HCT116 (cell line): ENCODE measurements around the gene ACOXL. TPM values are rescaled to one million over a fixed set of nuclear protein-coding genes. Genes with fewer than 3 reads are reported as not detected.

ENCODE experiments used
- ATAC-seq: fragments of 200-7000 bp; cut with Tn5 transposase; 2 replicates; pipeline ENCODE4 v1.9.1; 2020; ENCODE audit warnings: mild to moderate bottlenecking, moderate library complexity
- BruUV-seq: library from RNA; stranded (reverse); fragments of 400-500 nt; replicated peaks from 2 replicates; lab custom pipeline; 2021; lab: Mats Ljungman, UMichigan
- CTCF ChIA-PET: fragments of 300-600 bp; sonication (Branson Sonifier 250); formaldehyde crosslinking; loops from one replicate; lab custom pipeline; 2021; ENCODE audit warnings: antibody characterized with exemption; lab: Charles Lee
- POLR2A ChIA-PET: fragments of 300-600, 350-600 bp; sonication (Branson Sonifier 250); formaldehyde crosslinking; loops from one replicate; lab custom pipeline; 2021; ENCODE audit warnings: antibody characterized with exemption; lab: Charles Lee
- RAD21 ChIA-PET, 2 experiments: fragments of 300-600 bp; sonication (Branson Sonifier 250); formaldehyde crosslinking; loops; one replicate each; lab custom pipeline; 2023; ENCODE audit warnings: low total read pairs in 2 of 2; ENCODE audit not compliant: uncharacterized antibody in 2 of 2, unreplicated experiment in 2 of 2, low non-redundant PET in 1 of 2; lab: Charles Lee
- DNase-seq: peaks from one replicate; pipeline ENCODE4 v3.0.0-alpha.2; 2010; ENCODE audit warnings: low read depth, low spot score
- H2AFZ ChIP-seq: fragments of 200-600 bp; shearing (Covaris generic), sonication (generic); 2 replicates; pipeline ENCODE4 v1.6.1; 2017; ENCODE audit warnings: low read depth, mixed run types, mixed read lengths, antibody characterized with exemption, low read length; ENCODE audit not compliant: poor library complexity, severe bottlenecking
- H3K27ac ChIP-seq: 2 replicates; pipeline ENCODE4 v1.5.1; 2012; ENCODE audit warnings: low read depth, low read length
- H3K27me3 ChIP-seq: fragments of 200-600 bp; sonication (generic); 2 replicates; pipeline ENCODE4 v1.6.1; 2016; ENCODE audit warnings: mixed run types, low read length, mixed read lengths; ENCODE audit not compliant: insufficient read depth
- H3K36me3 ChIP-seq, 2 experiments: fragments of 200-500 bp in 1 of 2; fragments of 200-600 bp in 1 of 2; sonication (Bioruptor generic) in 1 of 2; sonication (generic) in 1 of 2; 2 replicates each; pipeline versions ENCODE4 v1.5.1 to v1.6.1; 2014 to 2016; ENCODE audit warnings: low read length in 2 of 2, inconsistent platforms in 1 of 2, mixed read lengths in 1 of 2, mixed run types in 1 of 2; ENCODE audit not compliant: insufficient read depth in 2 of 2, control insufficient read depth in 1 of 2
- H3K4me1 ChIP-seq, 2 experiments: fragments of 200-600 bp in 1 of 2; sonication (generic) in 1 of 2; 2 replicates each; pipeline versions ENCODE4 v1.5.1 to v1.6.1; 2012 to 2017; ENCODE audit warnings: low read length in 2 of 2, inconsistent platforms in 1 of 2, mild to moderate bottlenecking in 1 of 2, mixed read lengths in 1 of 2, mixed run types in 1 of 2, moderate library complexity in 1 of 2; ENCODE audit not compliant: insufficient read depth in 2 of 2, control insufficient read depth in 1 of 2
- H3K4me2 ChIP-seq: fragments of 200-600 bp; sonication (generic); 2 replicates; pipeline ENCODE4 v1.6.1; 2017; ENCODE audit warnings: mixed run types, low read length, mixed read lengths
- H3K4me3 ChIP-seq, 2 experiments: fragments of 200-600 bp in 1 of 2; sonication (generic) in 1 of 2; replicated peaks in 1 of 2; 2 replicates each; pipeline ENCODE4 v1.5.1; 2011 to 2016; ENCODE audit warnings: low read length in 2 of 2, control low read depth in 1 of 2, low read depth in 1 of 2, mild to moderate bottlenecking in 1 of 2, mixed read lengths in 1 of 2, mixed run types in 1 of 2
- H3K79me2 ChIP-seq: fragments of 200-600 bp; sonication (generic); 2 replicates; pipeline ENCODE4 v1.6.1; 2017; ENCODE audit warnings: mild to moderate bottlenecking, mixed run types, low read length, moderate library complexity, mixed read lengths; ENCODE audit not compliant: insufficient read depth
- H3K9ac ChIP-seq: fragments of 200-600 bp; sonication (generic); 2 replicates; pipeline ENCODE4 v1.6.1; 2016; ENCODE audit warnings: low read length, mixed read lengths
- H3K9me2 ChIP-seq: fragments of 200-600 bp; sonication (generic), shearing (Covaris generic); 2 replicates; pipeline ENCODE4 v1.6.1; 2017; ENCODE audit warnings: mixed run types, mild to moderate bottlenecking, moderate library complexity; ENCODE audit not compliant: insufficient read depth
- H3K9me3 ChIP-seq, 2 experiments: fragments of 200-500 bp in 1 of 2; fragments of 200-600 bp in 1 of 2; sonication (Bioruptor generic) in 1 of 2; sonication (generic) in 1 of 2; 2 replicates each; pipeline ENCODE4 v1.6.1; 2014 to 2017; ENCODE audit warnings: low read length in 2 of 2, mixed read lengths in 2 of 2, inconsistent platforms in 1 of 2, low read depth in 1 of 2, mild to moderate bottlenecking in 1 of 2, mixed run types in 1 of 2, moderate library complexity in 1 of 2; ENCODE audit not compliant: control insufficient read depth in 1 of 2, insufficient read depth in 1 of 2
- H4K20me1 ChIP-seq: fragments of 200-600 bp; sonication (generic), shearing (Covaris generic); 2 replicates; pipeline ENCODE4 v1.6.1; 2017; ENCODE audit warnings: mixed run types, mild to moderate bottlenecking, moderate library complexity; ENCODE audit not compliant: insufficient read depth
- FOSL1 ChIP-seq: IDR thresholded peaks from 2 replicates; pipeline ENCODE4 v1.6.1; 2012; ENCODE audit warnings: low read depth
- JUND ChIP-seq: IDR thresholded peaks from 2 replicates; pipeline ENCODE4 v1.6.1; 2012
- POLR2A ChIP-seq: IDR thresholded peaks from 2 replicates; pipeline ENCODE4 v1.7.0; 2011; ENCODE audit warnings: borderline replicate concordance; ENCODE audit not compliant: insufficient read depth, insufficient read length; ENCODE audit errors: extremely low read depth
- POLR2AphosphoS5 ChIP-seq: IDR thresholded peaks from 2 replicates; pipeline ENCODE4 v1.6.1; 2011; ENCODE audit warnings: mild to moderate bottlenecking, low read depth, low read length, moderate library complexity
- REST ChIP-seq: IDR thresholded peaks from 2 replicates; pipeline ENCODE4 v1.6.1; 2012; ENCODE audit warnings: low read depth
- SIN3A ChIP-seq: IDR thresholded peaks from 2 replicates; pipeline ENCODE4 v1.6.1; 2012; ENCODE audit warnings: low read depth
- SP1 ChIP-seq: IDR thresholded peaks from 2 replicates; pipeline ENCODE4 v1.6.1; 2012; ENCODE audit warnings: low read depth
- SRF ChIP-seq: IDR thresholded peaks from 2 replicates; pipeline ENCODE4 v1.6.1; 2012; ENCODE audit warnings: low read depth
- TCF7L2 ChIP-seq: IDR thresholded peaks from 2 replicates; pipeline ENCODE4 v1.7.0; 2011; ENCODE audit warnings: borderline replicate concordance, inconsistent platforms; ENCODE audit not compliant: insufficient read depth, insufficient read length; ENCODE audit errors: extremely low read depth
- ZBTB33 ChIP-seq: IDR thresholded peaks from 2 replicates; pipeline ENCODE4 v1.6.1; 2011; ENCODE audit warnings: mild to moderate bottlenecking, low read length, moderate library complexity; ENCODE audit not compliant: insufficient replicate concordance; ENCODE audit errors: extremely low read depth
- ZFX ChIP-seq: fragments of 450-650 bp; IDR thresholded peaks from 2 replicates; pipeline ENCODE4 v1.6.1; 2017
- intact Hi-C: fragments of 100-400 bp; cut with micrococcal nuclease; formaldehyde crosslinking; loops from 2 replicates; pipeline ENCODE4 v1.10.0; 2022
- total RNA-seq: library from RNA; stranded (reverse); gene quantifications from one replicate; pipeline ENCODE4 v1.2.1, GENCODE V29; 2021; ENCODE audit not compliant: unreplicated experiment

The ACOXL gene
- total RNA-seq, 1 experiment from 2014 or later: 5.5 TPM

- BruUV-seq: no TSS peak
- no peak for ATAC-seq
- POLR2A ChIA-PET: no interaction called here
Observed at GRCh38 chr2:110980339-110981062, 248.1 kb downstream of the ACOXL start.

GRCh38 chr2:110983133-110983532 is 250.8 kb downstream of the ACOXL start:
- H3K4me3 ChIP-seq: no peak overlapping the region
- H3K79me2 ChIP-seq: no peaks in the 10 kb centered on the region
- no peak overlapping the region for H3K27ac ChIP-seq
- ATAC-seq: no peak
- no peaks in the 10 kb centered on the region for H3K4me1 ChIP-seq
- RAD21 ChIA-PET: no interaction called here
- H4K20me1 ChIP-seq: no peaks in the 10 kb centered on the region
- BruUV-seq: no TSS peak
- H3K9me2 ChIP-seq: no peaks in the 10 kb centered on the region; the same call in 1 of the 2 replicates
- intact Hi-C loops: no loop called here
- DNase-seq: no peak
- H3K9me3 ChIP-seq: no peaks in the 10 kb centered on the region
- H3K36me3 ChIP-seq: no peaks in the 10 kb centered on the region
- H3K4me2 ChIP-seq: no peak overlapping the region
- POLR2A ChIA-PET: no interaction called here
- CTCF ChIA-PET: no interaction called here
- no peak overlapping the region for H3K9ac ChIP-seq
- no peak overlapping the region for H2AFZ ChIP-seq
- no peaks in the 10 kb centered on the region for H3K27me3 ChIP-seq
- TF ChIP-seq ZFX (no peak), POLR2A (no peak), SIN3A (no peak), POLR2AphosphoS5 (no peak), REST (no peak), SP1 (no peak)

More at GRCh38 chr2:110980339-110981062, 248.1 kb downstream of the ACOXL start:
- H3K4me3 ChIP-seq: no peak overlapping the region
- H3K27ac ChIP-seq: no peak overlapping the region
- no peaks in the 10 kb centered on the region for H3K79me2 ChIP-seq
- H3K9me3 ChIP-seq: no peaks in the 10 kb centered on the region
- RAD21 ChIA-PET: no interaction called here
- no peak overlapping the region for H3K4me2 ChIP-seq
- H3K36me3 ChIP-seq: no peaks in the 10 kb centered on the region
- H3K27me3 ChIP-seq: no peaks in the 10 kb centered on the region
- no peak overlapping the region for H2AFZ ChIP-seq
- H3K9ac ChIP-seq: no peak overlapping the region
- H4K20me1 ChIP-seq: no peaks in the 10 kb centered on the region
- TF ChIP-seq SRF (no peak), JUND (no peak), TCF7L2 (no peak), ZBTB33 (no peak), FOSL1 (no peak)
- TF ChIP-seq, all 23 proteins: peak for 0
- H3K4me1 ChIP-seq: no peaks in the 10 kb centered on the region
- CTCF ChIA-PET: no interaction called here
- intact Hi-C loops: no loop called here
- DNase-seq: no peak
- H3K9me2 ChIP-seq: no peaks in the 10 kb centered on the region; the same call in 1 of the 2 replicates
